Stimulated activated CD4-positive, alpha-beta T cell treated with anti-CD3 and anti-CD28 coated beads, TNF-alpha, amount 100 ng/mL, for 1 hour (primary cell): ENCODE data around the gene ARL4A.

Source experiments
- DNase-seq, 3 donors: peaks; one replicate each; pipeline ENCODE4 v3.0.0-alpha.2; 2020; ENCODE audit warnings: low read depth in 3 of 3, low spot score in 1 of 3

Gene ARL4A

DNA sequence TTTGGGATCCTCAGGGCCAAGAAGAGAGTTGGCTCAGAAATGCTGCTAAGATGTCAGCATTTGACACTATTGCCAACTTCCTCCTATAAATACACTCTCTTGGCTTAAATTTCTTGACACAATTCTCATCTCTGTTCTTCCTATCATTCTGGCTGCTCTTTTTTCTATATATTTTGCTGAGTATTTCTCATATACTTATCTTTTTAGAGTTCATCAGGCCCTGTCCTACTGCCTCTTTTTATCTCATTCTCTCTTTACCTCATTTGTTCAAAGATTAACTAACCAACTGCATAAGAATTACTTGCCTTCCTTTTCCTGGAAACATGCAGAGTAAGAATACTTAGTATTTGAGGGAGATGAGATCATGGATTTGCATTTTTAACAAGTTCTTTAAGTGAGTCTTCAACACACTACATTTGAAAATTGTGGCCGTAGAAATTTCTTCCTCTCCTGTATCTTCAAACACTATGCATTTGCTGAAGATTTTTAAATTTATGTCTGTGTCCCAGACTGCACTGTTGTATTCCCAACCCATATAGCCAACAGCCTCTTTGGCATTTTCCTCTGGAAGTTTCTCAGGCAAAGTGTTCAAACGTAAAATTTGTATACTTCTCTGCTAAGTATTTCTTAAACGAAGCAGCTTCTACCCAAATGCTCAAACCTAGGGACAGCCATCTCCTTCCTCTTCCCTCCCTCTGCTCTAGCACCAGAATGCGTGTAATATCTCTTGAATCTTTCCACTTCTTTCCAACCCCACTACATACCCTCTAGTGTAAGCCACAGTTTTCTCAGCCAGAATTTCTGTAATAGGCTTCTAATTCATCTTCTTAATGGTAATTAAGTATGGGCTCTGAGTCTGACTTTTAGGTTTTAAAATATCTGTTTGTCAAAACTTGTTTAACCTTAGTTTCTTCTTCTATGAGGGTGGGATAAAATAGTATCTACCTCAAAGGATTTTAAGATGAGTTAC lies 35.5 kb downstream of the ARL4A start:
- DNase-seq = no peak

DNA sequence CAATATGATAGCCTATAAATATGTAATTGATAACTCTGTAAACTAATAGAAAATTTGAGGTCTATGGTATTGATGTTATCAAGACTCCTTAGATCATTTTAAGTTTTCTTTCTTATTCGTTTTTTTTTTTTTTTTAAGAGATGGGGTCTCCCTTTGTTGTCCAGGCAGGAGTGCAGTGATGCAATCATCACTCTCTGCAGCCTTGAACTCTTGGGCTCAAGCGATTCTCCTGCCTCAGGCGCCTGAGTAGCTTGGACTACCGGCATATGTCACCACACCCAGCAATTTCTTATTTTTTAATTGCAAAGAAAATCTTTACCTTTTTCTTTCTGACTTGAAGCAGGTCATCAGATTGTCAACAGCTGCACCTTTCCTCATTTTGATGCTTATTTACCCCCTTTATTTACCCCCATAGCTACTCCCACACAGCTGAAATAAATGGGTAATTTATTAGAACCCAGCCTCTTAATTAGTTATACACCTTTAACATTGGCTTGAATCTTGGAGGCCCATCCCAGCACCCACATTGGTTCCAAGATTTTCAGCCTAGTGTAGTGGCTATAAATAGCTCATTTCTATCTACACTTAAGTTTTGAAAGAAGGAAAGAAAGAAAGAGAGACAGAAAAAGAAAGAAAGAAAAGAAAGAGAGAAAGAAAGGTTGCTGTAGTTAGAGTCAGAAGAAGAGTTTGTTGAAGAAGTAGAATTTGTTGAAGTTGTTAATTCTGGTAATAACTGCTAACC lies 38.3 kb downstream of the ARL4A start:
- DNase-seq = no peak

DNA sequence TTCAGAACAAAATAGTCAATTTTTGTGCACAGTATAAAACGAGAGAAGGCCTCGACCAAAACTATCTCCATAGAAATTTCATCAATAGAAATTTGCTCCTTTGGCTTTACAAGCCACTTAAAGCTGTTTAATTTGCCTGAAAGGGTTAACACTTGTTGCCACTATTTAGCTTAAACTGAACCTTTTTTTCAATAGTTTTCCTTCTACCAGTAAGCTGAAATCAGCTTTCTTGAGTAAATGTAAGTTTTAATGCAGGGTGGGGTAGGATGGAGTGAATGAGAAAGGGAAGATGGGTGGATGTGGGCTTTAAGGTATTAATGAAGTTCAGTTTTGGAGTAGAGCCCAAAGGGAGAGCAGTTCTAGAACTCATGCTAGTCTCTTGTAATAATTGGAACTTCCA lies 39.5 kb downstream of the ARL4A start:
- DNase-seq = no peak

DNA sequence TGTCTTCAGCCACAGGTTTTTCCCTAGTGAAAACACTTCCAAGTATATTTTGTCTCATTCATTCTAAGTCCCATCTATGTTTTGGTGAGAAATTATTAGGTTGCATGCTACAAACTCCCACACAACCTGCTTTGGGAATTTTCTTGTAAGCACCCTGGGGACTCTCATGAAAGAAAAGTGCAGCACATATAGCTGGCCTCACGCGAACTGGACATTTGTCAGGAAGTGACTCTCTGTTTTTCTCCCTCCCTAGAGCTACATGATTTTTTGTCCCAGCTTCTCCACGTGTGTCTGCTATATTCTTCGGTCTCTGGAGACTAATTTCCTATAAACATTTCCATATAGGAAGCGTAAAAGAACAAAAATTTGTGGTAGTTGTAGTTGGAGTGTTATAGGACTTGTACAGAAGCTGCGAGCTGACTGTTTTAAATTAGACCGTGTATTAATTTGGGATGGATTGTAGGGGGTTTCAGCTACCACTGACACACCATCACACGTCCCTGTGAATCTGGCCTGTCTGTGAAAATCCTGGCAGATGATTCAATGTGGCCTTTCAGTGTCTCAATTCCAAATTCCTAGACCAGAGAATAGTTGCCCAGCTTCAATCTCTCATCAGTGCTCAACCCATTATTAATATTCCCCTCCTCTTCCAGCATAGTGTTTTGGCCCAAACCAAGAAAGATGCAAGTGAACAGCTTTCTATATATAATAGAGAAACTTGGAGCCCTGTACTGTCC lies 40.2 kb downstream of the ARL4A start:
- no peak for DNase-seq

DNA sequence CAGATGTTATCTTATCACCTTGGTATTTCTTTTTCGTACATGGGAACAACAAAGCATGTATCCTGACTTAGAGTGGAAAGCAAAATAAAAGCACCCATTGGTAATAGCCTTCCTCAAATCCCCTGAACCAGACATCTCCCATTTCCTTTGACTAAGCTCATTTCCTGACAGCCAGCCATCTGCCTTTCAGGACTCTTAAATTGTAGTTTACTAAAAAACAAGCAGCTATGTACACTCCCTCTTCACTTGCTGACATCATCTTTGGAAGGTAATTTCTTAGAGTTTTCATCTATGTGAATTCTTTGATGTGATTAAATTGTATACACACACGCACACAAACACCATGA lies 40.7 kb downstream of the ARL4A start:
- no peak for DNase-seq

DNA sequence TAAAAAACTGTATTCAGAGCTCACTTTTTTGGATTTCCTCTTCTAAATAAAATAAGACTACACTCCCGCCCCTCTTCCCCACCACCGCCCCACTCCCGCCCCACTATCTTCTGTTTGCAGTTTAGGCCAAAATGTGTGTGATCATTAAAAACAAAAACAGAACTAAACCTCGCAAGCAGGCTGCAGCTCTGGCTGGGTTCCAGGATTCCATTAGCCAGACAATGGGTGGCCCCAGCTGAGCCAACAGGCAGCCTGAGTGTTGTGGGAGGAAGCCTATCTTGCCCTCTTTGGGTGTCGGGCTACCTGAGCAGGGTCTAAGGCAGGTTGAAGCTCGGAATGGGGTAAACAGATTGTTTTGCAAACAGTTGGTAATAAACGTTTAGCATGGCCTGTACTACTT lies 41.7 kb downstream of the ARL4A start:
- no peak for DNase-seq

DNA sequence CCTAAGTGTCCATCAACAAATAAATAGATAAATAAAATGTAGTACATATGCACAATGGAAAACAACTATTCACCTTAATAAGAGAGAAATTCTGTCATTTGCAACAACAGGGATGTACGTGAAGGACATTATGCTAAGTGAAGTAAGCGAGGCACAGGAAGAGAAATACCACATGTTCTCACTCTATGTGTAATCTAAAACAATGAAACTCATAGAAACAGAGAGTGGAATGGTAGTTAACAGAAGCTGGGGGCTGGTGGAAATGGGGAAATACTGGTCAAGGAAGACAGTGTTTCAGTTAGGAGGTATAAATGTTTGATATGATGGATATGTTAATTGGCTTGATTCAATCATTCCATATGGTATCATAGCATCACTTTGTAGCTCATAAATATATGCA lies 43.1 kb downstream of the ARL4A start:
- DNase-seq = no peak

DNA sequence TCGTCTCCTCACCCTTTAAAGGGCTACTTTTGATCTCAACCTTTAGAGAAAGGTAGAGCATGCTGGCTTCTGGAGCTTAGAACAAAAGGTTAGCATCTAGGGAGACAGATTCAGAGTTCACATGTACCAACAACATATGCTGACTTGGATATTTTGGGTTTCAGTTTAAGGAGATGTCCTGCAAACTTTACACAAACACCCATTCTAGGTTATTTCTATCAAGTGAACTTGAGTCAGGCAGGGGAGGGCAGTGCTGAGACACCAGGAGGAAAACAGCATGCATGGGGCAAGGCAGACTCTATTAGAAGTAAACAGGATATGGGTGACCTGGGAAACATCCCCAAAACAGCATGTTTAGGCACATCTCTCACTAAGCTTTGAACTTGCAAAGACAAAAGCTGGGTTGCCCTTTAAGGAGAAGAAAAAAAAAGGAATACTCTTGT lies 43.8 kb downstream of the ARL4A start:
- no peak for DNase-seq

DNA sequence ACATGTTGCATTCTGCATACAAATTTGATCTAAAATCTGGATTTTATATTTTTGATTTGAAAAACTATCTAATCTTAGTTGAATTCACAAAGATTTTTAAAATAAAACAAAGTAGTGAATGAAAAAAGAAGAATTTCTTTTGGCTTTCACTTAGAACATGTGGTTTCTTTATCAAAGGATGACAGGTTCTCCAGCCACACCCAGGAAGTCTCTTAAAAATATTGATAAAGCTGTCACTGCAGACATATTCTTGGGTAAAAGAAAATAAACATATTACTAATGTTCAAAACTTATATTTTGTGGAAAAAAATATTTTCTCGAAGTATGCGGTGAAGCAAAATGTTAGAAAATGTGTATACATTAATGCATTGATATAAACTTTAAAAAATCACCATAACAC lies 44.3 kb downstream of the ARL4A start:
- DNase-seq = no peak

DNA sequence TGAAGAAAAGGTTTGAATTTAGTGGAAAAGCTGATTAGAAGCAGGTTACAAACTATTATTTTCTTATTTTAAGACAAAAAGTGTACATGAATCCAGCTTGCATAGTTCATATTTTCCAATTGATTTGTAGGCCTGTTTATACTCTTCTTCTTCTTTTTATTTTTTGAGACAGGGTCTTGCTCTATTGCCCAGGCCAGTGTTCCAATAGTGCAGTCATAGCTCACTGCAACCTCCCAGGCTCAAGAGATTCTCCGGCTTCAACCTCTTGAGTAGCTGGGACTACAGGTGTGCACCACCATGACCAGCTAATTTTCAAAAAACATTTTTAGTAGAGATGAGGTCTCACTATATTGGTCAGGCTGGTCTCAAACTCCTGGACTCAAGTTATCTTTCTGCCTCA lies 45.0 kb downstream of the ARL4A start:
- DNase-seq = no peak

DNA sequence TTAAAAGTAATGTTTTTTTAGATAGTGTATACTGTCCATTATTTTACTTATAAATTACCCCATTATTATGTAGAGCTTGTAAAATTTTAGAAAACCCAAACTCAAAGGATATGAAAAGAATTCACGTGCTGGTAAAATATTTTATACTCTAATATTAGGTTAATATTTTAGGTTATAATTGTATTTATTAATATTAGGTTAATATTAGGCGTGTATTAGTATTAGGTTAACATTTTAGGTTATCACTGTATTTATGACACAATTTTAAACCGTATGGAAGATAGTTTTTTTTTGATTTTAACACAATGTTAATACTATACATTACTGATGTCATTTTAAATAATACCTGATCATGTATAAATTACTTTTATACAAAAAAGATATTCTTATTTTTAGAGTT lies 48.5 kb downstream of the ARL4A start:
- DNase-seq = no peak

DNA sequence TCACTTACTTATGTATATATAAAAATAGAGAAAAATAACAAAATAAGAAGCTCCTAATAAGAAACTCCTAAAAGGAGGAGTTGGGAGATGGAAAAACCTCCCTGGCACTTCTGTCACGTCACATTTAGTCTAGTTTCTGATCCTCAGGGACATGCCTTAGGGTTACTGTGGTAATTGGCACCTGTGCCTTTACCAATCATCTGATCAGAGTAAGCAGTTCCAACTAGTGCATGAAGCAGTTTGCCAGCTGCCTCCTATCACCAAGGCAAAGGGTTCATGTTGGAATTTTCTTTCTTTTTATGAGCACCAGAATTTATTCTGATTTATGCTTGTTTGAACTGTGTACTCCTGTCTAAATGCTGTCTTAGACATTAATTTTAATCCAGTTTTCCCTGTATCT lies 49.9 kb downstream of the ARL4A start:
- no peak for DNase-seq

DNA sequence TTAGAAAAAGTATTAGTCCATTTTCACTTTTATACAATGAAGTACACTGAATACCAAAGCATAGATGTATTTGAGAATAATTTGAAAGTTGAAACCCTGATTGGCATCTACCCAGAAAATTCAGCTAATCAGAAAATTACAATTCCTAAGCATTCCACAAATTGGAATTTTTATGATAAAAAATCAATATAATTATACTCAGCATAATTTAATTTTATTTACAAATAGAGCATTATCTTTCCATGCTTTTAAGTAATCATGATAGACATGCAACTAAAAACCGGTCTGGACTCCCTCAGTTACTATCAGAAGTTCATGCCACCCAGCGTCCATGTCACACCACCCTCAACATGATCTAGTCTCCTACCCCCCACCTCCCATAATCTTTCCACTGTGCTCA lies 50.4 kb downstream of the ARL4A start:
- no peak for DNase-seq

DNA sequence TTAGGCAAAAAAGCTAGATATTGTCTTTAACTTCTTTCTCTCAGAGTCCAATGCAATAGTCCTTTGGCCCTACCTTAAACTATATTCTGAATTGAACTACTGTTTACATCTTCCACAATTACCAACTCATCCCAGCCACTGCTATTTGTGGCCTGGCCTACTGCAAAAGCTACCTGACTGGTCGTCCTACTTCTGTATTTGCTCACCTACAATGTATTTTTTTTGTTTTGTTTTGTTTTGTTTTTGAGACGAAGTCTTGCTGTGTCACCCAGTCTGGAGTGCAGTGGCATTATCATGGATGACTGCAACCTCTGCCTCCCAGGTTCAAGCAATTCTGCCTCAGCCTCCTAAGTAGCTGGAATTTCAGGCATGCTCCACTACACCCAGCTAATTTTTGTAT lies 51.2 kb downstream of the ARL4A start:
- DNase-seq = no peak
